ENCODE data around the gene ANKRD28.
"Not testable (repeated sequence)": the region's sequence is repeated elsewhere in the genome, so short reads cannot be mapped to it uniquely, and the experiment has no call there.

ANKRD28 gene

GRCh38 chr3:15769256-15769915, 28.4 kb downstream of the ANKRD28 start:
- no peak for FAIRE-seq

DNA sequence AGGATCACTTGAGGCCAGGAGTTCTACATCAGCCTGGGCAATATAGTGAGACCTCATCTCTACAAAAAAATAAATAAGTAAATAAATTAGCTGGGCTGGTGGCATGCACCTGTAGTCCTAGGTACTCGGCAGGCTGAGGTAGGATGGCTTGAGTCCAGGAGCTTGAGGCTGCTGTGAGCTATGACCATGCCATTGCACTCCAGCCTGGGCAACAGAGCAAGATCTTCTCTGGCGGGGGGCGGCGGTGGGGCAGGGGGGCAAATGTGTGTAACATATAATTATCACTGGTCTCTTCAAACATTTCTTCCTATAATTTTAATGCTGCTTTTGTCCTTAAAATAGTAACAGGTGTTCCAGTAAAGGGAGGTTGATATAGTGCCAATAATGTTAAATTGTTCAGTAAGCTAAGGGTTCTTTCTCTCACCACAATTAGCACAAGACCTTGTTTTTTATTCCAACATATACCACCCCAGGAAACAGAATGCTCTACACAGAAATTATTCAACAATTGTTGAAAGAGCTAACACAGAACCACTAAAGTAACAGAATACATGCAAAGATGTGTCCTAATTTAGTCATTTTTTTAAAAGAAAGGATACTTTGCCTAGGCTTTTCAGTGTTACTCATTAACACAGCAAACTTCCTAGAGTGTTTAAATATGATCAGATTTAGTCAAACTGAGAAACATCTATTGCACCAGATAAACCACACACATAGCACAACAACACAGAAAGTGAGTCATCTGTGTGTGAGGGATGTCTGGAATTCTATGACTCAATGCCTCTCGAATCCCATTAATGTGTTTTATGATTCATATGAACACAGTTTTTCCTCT, 29.1 kb downstream of the ANKRD28 start:
- FAIRE-seq: peak; percentile 98

GRCh38 chr3:15766406-15766805, 31.4 kb downstream of the ANKRD28 start:
- no peak for FAIRE-seq

DNA sequence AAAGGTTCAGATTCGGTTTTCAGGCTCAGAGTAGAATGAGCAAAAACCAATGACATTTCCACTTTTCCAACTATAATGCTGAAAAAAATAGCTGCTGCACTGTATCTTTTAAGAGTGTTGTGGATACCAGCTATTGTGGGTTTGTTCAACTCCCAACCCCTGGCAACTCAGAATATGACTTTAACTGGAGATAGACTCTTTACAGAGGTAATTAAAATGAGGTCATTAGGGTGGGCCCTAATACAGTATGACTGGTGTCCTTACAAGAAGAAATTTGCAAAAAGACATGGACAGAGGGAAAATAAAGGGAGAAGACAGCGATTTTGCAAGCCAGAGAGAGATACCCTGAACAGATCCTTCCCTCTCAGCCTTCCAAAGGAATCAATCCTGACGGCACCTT, 39.5 kb downstream of the ANKRD28 start:
- no peak for FAIRE-seq

GRCh38 chr3:15757824-15758223, 40.0 kb downstream of the ANKRD28 start:
- no peak for FAIRE-seq

- FAIRE-seq: no peak
Observed at GRCh38 chr3:15756505-15756904, 41.3 kb downstream of the ANKRD28 start.

DNA sequence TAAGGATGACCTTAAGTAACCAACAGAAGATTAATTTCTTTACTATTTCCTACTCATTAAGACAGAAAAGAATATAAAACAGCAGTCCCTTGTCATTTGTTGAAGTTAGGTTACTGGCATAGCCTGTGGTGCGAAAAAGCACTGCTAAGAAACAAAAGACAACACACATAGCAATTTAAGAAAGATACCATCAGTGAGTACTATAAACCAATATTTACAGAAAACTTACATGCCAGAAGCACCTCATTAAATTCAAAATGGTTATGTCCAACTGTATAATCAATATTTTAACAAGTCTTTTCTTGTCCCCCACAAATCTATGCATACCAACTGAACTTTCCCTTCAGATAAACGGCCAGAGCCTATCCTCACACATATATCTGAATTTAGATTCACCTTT, 42.0 kb downstream of the ANKRD28 start:
- FAIRE-seq: no peak

- FAIRE-seq: no peak
Observed at GRCh38 chr3:15755181-15755580, 42.6 kb downstream of the ANKRD28 start.

GRCh38 chr3:15754047-15754446, 43.7 kb downstream of the ANKRD28 start:
- FAIRE-seq: peak; percentile 17

GRCh38 chr3:15753056-15753710, 44.6 kb downstream of the ANKRD28 start:
- no peak for FAIRE-seq

DNA sequence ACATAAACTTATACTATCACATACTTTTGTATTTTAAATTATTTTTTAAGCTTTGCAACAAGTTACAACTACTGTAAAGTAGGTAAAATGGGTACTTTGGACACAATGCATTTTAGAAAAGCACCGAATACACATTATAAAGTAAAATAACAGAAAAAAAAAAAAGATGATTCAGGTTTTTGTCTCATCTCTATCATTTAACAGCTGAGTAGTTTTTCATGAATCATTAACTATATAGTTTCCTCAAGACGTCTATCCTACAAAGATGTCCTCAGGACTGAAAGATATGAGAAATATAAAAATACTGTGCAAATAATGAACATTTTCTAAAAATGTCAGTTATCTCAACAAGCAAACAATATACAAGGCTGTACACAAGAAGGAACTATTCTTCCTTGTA, 46.9 kb downstream of the ANKRD28 start:
- FAIRE-seq: no peak

DNA sequence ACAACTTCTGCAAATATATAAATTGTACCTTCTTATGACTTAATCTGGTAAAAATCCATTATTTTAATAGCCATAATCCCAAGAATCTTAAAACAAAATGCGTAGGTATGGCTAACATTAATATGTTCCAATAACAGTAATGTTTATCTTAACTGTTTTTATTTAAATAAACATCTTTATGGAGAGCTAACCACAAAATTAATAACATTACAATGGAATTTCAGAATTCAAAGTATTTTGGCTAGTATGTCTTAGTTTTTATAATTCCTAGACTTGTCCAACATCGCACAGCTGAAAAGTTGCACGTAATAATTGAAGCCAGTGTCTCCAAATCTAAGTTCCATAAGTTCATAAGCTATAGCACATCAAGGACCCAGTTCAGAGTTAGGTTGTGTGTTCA, 47.6 kb downstream of the ANKRD28 start:
- no peak for FAIRE-seq

DNA sequence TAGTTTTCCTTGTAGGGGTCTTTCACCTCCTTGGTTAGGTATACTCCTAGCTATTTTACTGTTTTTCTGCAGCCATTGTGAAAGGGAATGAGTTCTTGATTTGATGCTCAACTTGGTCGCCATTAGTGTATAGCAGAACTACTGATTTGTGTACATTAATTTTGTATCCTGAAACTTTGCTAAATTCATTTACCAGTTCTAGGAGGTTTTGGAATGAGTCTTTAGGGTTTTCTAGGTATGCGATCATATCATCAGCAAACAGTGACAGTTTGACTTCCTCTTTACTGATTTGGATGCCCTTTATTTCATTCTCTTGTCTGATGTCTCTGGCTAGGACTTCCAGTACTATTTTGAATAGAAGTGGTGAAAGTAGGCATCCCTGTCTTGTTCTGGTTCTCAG, 51.9 kb downstream of the ANKRD28 start:
- not testable (repeated sequence) for FAIRE-seq

GRCh38 chr3:15744176-15744575, 53.6 kb downstream of the ANKRD28 start:
- FAIRE-seq: no peak

GRCh38 chr3:15743587-15744009, 54.2 kb downstream of the ANKRD28 start:
- FAIRE-seq: no peak

GRCh38 chr3:15742236-15742635, 55.5 kb downstream of the ANKRD28 start:
- not testable (repeated sequence) for FAIRE-seq

DNA sequence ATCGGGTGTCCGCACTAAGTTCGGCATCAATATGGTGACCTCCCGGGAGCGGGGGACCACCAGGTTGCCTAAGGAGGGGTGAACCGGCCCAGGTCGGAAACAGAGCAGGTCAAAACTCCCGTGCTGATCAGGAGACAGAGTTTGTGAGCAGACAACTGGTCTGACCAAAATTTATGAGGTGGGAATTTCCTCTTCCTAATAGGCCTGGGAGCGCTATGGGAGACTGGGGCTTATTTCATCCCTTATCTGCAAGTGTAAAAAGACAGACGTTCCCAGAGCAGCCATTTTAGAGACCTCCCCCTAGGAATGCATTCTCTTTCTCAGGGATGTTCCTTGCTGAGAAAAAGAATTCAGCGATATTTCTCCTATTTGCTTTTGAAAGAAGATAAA, 59.2 kb downstream of the ANKRD28 start:
- not testable (repeated sequence) for FAIRE-seq

GRCh38 chr3:15731024-15731423, 66.8 kb downstream of the ANKRD28 start:
- no peak for FAIRE-seq

DNA sequence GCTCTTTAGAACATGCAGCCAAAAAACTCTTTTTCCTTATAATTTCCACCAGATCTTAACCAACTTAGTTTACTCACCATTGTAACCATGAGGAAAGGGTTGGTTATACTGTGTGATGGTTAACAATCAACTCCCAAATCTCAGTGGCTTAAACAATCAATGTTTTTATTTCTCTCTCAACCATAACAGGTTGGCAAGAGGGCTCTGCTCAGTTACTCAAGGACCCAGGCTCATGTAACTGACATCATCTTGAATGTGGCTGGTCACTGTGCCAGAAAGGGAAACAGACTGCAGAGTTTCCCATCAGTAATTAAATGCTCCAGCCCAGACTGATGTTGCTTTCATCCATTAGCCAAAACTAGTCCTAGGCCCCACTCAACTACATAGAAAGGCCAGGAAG, 69.0 kb downstream of the ANKRD28 start:
- FAIRE-seq: no peak

- FAIRE-seq: no peak
Observed at GRCh38 chr3:15726881-15727280, 70.9 kb downstream of the ANKRD28 start.

DNA sequence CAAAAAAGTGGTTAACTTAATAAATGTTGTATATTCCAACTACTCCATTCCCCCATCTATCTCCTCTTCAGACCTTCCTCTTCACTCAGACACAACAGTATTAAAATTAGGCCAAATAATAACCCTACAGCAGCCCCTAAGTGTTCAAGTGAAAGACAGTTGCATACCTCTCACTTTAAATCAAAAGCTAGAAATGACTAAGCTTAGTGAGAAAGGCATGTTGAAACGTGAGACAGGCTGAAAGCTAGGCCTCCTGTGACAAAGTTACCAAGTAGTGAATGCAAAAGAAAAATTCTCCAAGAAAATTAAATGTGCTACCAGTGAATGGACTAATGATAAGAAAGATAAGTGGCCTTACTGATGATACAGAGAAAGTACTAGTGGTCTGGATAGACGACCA, 71.7 kb downstream of the ANKRD28 start:
- FAIRE-seq: no peak

- FAIRE-seq: no peak
Observed at GRCh38 chr3:15724446-15724845, 73.3 kb downstream of the ANKRD28 start.

GRCh38 chr3:15723624-15723884, 74.2 kb downstream of the ANKRD28 start:
- no peak for FAIRE-seq
